ENCODE results near the gene FATE1.
A peak's percentile ranks its signal among the peaks of the same experiment; 100 is the strongest.

The FATE1 gene

DNA sequence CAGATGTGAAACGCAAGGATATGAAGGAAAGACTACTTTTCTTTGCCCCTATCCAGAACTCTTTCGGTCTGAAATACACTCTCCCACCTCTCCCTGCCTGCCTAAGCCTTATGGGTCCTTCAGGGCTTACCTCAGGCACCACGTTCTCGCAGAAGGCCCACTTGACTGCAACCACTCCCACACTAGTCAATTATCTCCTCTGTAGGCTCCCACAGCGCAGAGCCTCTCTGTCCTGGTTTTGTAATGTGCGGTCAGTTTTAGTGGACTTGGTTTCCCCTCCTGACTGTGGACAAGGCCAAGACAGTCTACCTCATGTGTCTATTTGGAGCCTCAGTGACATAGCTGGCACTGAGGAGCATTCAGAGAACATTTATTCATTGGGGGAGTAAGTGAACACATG lies 29.8 kb downstream of the FATE1 start:
- DNase-seq: no peak

DNA sequence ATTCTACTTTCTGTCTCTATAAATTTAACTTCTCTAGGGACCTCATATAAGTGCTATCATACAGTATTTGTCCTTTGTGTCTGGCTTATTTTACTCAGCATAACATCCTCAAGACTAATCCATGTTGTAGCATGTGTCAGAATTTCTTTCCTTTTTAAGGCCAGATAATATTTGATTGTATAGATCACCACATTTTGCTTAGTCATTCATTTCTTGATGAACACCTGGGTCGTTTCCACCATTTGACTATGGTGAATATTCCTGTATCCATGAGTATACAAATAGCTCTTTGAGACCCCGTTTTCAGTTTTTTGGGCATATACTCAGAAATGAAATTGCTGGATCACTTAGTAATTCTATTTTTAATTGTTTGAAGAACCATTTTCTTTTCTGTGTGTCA lies 30.7 kb downstream of the FATE1 start:
- no peak for DNase-seq

DNA sequence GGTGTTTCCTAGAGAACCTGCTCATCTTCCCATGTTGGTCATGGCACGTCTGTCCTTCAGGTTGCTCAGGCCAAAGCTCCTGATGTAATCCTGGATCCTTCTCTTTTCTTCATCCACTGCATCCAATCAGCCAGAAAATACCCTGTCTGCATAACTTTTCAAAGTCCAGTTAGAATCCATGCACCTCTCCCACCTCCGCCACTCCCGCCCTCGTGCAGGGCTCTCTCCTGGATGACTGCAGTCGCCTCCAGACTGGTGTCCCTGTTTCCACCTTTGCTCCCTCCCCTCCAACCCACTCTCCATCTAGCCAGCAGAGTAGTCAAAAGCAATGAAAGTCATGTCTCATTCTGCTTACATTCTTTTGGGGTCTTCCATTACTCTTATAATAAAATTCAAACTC lies 34.7 kb downstream of the FATE1 start:
- no peak for DNase-seq

DNA sequence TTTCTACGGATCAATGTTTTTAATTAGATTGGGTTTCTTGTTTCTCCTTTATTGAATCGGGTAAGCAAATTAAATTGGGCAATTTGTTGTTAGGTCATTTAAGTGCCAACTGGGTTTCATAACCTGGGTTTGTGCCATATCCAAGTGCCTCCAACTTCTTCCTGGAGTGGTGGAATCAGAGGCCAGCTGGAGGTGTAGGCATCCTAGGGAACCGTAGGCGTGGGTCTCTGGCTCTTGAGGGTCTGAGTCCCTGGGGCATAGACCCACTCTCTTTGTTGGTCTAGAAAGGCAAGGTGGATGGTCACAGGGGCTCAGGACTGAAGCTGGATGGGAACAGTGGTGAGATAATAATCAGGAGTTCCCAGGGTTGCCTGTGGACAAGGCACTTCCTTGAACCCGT lies 37.0 kb downstream of the FATE1 start:
- no peak for DNase-seq

DNA sequence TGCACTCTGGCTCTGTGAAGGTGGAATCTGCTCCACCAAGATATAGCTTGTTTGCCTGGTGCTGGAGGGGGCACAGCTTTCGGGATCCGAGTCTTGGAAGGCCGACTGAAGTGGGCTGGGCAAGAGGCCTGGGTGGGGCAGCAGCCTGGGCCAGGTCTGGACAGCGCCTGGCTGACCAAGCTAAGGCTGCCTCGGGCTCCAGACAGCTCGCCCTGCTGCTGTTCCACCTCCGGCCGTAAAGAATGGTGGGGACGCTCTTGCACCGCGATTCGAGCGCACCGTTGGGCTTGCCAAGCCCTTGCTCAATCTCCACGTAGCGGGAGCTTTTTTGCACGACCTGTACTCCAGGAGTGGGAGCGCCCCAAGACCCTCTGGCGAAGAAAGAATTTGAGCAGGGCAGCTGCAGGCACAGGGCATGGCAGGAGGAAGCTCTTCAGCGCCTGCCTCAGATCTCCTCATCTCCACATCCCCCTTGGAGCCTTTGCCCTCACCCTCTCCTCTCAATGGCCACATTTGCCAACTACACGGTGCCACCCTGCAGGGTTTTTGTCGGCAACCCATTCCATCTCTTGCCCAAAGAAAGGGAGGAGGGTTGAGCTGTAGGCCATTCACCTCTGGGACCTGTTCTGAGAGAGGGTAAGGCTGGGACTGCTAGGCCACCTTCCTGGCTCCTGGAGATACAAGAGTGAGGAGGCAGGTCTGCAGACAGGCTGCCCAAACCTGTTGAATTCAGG lies 37.6 kb downstream of the FATE1 start:
- DNase-seq: peak; percentile 45

DNA sequence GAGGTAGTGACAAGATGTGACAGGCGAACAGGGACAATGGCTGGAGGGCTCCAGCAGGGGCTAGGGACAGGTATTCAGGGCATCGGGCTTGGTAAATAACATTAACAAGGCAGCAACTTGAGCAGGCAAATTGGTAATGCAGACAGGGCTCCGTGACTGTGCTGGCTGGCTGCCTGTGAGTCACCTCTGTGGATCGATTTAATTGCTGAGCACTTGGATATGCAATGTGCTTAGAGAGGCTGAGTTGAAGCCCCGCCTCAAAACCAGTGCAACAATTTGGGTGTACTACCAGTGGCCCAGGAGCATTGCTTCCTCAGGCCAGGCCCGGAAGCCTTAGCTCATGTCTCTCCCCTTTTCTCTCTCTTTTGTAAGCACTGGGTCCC lies 38.2 kb downstream of the FATE1 start:
- DNase-seq: no peak

DNA sequence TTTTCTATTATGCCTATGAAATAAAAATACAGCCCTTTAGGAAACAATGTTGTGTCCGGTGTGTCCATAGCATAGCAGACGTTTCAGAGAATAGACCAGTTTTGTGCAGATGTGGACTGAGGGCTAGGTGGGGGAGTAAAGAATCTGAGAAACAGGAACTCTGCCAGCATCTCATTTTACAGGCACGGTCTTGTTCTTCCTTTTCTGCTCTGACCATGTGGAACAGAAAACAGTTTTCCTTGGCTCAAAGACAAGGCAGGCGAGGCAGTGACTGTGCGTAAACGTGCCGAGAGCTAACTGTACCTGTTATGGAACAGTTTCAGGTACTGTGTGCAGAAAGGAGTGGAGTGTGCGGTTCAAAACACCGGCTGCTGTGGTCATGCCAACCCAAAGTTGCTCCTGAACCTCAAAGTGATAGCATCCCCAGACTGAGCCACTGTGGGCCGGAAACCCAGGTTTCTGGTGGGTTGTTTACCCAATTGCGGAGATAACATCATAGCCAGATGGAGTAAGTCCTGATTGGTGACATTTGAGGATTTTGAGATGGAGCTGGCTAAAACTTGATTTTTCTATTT lies 38.9 kb downstream of the FATE1 start:
- DNase-seq: no peak

DNA sequence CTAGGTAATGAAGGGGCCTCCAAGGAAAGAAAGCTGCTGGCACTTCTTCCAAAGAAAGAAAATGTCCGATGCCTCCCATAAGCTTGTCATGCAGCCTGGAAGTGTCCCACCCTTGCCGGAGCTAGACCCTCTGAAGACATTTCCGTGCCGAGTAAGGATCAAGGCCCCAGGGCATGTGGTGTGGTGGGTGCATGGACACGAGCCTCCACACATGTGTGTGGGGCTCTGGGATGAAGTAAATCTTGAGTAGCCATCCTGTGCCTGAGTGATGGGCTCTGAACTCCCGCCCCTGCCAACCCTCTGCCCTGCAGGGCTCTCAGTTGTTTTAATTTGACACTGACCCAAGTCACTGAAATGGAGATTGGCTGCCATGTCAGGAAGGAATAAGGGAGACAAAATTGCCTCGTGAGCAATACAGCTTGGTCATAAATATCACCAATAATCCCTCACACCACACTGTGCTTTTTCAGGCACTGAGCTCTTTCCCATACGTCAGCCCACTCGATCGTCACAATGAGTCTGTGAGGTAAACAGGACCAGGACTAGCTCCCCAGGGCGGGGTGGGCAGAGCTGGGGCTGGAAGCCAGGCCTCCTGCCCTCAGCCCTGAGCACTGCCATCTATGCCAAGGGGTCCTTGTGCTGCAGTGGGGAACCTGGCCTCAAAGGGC lies 43.3 kb downstream of the FATE1 start:
- no peak for DNase-seq

DNA sequence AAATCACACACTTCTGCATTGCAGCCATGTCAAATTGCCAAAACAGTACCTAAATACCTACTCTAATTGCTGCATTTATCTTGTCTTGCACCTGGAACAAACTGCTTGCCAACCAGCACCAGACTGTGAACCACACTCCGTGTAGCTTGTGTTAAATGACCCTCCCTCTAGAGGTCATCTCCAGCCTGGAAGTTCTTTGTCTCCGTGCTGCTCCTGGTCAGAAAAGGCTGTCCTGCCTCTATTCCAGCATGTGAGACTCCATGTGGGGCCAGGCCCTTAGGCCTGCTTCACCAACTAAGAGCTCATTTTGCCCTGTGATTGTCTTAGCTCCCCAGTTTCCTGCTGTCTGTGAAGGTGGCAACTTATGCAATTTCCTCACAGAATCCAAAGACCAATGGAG lies 47.0 kb downstream of the FATE1 start:
- no peak for DNase-seq

DNA sequence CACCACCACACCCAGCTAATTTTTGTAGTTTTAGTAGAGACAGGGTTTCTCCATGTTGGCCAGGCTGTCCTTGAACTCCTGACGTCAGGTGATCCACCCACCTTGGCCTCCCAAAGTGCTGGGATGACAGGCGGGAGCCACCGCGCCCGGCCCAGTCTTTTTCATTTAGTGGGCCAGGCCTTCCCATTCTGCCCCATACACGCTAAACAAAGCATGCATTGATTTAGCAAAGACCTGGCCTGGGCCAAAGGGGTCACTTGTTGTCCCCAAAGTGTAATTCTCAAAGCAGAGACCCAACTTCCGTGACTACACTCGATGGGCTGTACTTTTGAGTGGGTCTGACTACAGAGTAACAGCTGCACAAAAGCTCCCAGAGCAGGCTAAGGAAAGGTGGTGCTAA lies 47.9 kb downstream of the FATE1 start:
- no peak for DNase-seq

DNA sequence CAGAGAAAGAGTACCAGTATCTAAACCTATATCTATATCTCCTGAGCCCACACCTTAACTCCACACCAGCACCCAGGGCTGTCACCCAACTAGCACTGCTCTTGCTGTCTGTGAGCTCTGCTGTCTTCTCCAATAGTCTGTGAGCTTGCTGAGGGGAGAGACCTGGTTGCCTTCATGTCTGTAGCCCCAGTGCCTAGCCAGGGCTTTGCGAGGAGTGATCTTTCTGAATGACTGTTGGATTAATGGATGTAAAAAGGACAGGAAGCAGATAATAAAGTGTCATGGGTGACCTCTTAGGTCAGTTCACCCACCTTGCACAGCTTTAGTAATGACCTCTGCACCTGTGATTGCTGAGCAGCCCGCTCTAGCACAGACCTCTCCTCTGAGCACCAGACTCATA lies 49.2 kb downstream of the FATE1 start:
- no peak for DNase-seq

DNA sequence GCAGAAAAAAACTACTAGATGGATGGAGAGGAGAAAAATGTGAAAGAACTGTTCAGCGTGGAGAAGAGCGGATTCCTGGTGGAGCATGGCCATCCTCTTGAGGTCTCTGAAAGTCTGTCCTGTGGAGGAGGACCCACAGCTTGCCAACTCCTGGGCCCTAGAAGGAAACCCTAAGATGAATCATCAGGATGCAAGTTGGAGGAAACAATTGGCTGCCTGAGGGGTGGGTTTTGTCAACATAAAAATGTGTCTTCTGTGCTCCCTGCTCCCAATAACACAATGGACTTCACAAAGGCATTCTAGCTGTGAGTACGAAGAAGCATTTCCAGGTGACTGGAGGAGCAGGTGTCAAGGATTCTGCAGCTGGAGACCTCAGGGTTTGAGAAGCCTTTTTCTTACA lies 55.9 kb downstream of the FATE1 start:
- no peak for DNase-seq
